HG03097 (cell line): ENCODE data around the gene BTBD9.

Experiments
- ATAC-seq: cut with Tn5 transposase; IDR thresholded peaks from one replicate; pipeline ENCODE4 v1.9.1; 2021; ENCODE audit not compliant: unreplicated experiment, low FRiP score

BTBD9 gene

GRCh38 chr6:38172739-38173410 is 466.9 kb downstream of the BTBD9 start:
- no peak for ATAC-seq

- no peak for ATAC-seq
These were observed 467.6 kb downstream of the BTBD9 start for GRCh38 chr6:38171997-38172738.

- ATAC-seq: no peak
These were observed 468.9 kb downstream of the BTBD9 start for GRCh38 chr6:38170666-38171355.

GRCh38 chr6:38169977-38170526 is 469.7 kb downstream of the BTBD9 start:
- ATAC-seq: no peak

GRCh38 chr6:38169221-38169976 is 470.3 kb downstream of the BTBD9 start:
- ATAC-seq: no peak

GRCh38 chr6:38168699-38169098 is 471.0 kb downstream of the BTBD9 start:
- no peak for ATAC-seq

GRCh38 chr6:38168126-38168525 is 471.6 kb downstream of the BTBD9 start:
- ATAC-seq: no peak

- no peak for ATAC-seq
These were observed 472.1 kb downstream of the BTBD9 start for GRCh38 chr6:38167598-38167997.

- no peak for ATAC-seq
These were observed 473.1 kb downstream of the BTBD9 start for GRCh38 chr6:38166411-38167240.

GRCh38 chr6:38164671-38165108 is 475.0 kb downstream of the BTBD9 start:
- ATAC-seq: no peak

GRCh38 chr6:38164131-38164481 is 475.6 kb downstream of the BTBD9 start:
- ATAC-seq: no peak

- ATAC-seq: no peak
These were observed 476.3 kb downstream of the BTBD9 start for GRCh38 chr6:38163186-38164130.

GRCh38 chr6:38162493-38163185 is 477.1 kb downstream of the BTBD9 start:
- no peak for ATAC-seq

GRCh38 chr6:38161754-38162492 is 477.8 kb downstream of the BTBD9 start:
- ATAC-seq: no peak

GRCh38 chr6:38161331-38161730 is 478.4 kb downstream of the BTBD9 start:
- no peak for ATAC-seq

GRCh38 chr6:38160831-38161230 is 478.9 kb downstream of the BTBD9 start:
- no peak for ATAC-seq

GRCh38 chr6:38159596-38159995 is 480.1 kb downstream of the BTBD9 start:
- no peak for ATAC-seq
